HG02973 (cell line): ENCODE results near the gene SPTBN1.
A peak's percentile ranks its signal among the peaks of the same experiment; 100 is the strongest.

ENCODE experiments used
- ATAC-seq: cut with Tn5 transposase; IDR thresholded peaks from one replicate; pipeline ENCODE4 v1.9.1; 2021; ENCODE audit warnings: moderate library complexity; ENCODE audit not compliant: unreplicated experiment

Gene SPTBN1

DNA sequence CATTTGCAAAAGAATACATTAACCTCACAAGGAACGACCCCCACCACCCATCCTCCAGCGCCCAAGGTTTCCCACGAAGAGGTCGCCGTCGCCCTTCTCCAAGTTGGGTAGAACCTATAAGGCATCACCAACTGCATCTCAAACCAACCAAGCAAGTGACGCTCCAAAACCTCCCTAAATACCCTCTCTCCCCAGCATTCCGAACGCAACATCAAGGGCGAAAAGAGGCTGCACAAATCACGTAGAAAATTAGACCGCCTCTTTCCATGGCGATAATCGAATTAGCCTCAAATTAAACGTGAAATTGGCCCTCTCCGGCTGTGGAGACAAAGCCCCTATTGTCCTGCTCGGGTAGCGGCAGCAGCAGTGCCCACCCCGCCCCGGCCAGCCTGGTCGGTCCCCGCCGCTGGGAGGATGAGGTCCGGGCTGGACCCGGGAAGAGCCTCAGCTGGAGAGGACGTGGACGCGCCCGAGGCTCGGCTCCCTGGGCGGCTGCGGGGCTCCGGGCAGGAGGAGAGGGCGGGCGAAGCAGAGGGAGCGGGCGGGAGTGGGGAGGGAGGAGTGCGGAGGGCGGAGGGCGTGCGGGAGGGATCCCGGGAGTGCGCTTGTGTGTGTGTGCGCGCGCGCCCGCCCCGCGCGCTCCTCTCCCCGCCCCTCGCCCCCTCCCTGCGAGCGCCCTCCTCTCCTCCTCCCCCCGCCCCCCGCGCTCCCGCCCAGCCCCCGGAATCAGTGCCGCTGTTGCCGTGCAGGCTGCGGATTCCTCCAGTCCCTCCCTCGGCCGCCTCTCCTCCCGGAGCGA lies at the start of gene SPTBN1:
SPTBN1 (plus strand) TSS at position 765 of the 799 bp plus-strand sequence. CDS start 70,092 bp downstream, outside the sequence.
- peak; percentile 28 for ATAC-seq

GRCh38 chr2:54407693-54408092 lies 48.4 kb upstream of the SPTBN1 start:
- ATAC-seq = no peak

DNA sequence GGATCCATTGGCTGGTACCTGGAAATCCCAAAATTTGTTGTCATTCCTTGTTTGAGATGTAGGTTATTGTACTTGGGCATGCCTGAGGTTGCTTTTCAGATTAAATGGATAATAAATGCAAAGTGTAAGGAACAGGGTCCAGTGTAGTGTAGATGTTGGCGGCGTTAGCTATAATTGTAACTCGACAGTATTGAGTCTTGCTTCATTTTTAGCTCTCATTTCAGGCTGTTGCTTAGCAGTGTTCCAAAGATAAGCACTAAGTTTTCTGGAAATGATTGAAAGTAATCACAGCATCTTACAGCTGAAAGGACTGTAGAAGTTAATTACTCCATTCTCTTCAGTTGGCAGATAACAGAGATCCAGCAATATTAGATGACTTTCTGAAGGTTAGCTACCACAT lies 47.8 kb upstream of the SPTBN1 start:
- no peak for ATAC-seq

DNA sequence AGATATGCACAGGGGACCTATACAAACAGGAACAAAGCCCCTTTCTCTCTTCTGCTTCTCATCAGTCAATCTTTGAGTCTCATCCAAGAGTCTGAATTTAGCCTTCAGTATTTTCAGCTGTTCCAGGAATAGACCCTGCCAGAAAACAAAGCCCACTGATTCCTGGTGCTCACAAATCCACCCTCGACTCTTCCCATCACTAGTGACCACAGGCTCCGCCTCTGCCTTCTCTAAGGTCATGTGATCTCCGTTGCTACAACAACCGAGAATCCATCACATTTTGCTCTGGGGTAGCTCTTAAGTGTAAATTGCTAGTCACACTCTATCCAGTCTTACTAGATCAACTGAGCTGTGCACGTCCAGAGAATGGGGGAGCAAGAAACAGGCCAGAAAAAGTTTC lies 46.4 kb upstream of the SPTBN1 start:
- no peak for ATAC-seq

GRCh38 chr2:54411801-54412354 lies 44.2 kb upstream of the SPTBN1 start:
- no peak for ATAC-seq

DNA sequence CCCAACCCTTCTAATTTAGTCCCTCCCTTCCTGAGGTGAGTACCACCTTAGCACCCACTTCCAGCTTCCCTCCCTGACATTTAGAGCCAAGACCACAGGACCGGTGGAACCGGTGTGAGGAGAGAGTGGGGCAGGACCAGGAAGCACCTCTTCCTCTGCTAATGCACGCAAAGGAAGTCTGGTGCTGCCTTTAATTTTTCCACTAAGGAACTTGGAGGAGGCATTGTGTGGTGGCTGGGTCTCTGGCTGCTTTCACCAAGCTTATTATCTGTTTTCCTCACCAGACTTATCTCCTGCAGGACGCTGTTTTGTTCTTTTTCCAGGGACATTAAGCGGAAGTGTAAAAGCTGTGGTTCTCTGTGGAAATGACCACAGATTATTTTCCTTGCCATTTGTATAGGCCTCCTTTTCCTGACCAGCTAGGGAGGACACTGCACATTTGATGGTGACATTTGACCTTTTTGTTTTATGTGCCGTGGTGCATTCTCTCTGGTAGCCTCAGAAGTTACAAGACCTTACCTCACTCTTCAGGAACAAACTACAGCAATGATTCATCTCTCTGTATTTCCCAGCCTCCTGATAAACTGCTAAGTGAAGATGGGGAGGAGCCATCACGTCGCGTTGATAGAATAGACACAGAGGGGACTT lies 39.8 kb upstream of the SPTBN1 start:
- ATAC-seq = no peak

GRCh38 chr2:54416938-54417337 lies 39.2 kb upstream of the SPTBN1 start:
- ATAC-seq = no peak

DNA sequence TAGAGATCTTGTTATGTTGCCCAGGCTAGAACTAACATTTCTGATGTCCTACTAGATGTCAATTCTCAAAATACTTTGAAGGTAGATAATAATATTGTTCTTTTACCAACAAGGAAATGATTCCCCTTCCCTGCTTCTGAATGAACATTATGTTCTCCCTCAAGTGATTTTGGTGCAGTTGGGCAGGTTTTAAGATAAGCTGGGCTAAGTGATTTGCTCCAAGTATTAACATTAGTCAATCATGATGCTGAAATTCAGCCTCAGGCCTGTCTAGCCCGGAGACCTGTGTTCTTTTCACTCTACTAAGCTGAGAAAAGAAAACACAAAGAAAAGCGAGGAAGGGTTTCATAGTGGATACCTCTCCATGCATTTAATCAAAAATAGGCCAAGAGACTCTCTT lies 38.5 kb upstream of the SPTBN1 start:
- ATAC-seq = no peak

GRCh38 chr2:54419388-54419787 lies 36.7 kb upstream of the SPTBN1 start:
- no peak for ATAC-seq

DNA sequence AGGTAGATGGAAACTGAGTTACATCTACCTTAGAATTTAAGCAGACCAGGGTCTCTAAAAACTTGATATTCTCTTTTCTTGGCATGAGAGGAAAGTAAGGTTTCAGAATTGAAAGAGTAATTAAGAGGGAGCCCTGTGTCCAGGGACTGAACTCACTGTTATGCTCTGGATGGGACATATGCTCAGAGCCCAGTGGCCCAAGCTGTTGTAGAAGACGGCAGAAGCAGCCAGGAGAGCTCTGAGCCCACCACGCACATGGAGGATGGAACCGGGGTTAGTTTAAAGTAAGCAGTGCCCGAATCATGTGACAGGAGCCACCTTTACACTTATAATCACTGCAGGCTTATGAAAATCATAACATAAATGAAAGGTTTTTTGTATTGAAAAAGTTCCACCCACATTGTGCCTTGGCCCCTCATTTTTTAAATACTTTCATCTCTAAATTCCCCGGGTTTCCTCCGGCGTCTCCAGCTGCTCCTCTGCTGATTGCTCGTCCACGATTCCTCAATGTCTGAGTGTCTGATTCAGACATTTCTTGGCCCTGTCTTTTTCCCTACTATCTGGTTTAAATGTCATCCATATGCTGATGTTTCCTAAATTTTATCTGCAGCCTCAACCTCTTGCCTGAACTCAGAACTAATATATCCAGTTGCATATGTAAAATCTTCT lies 36.1 kb upstream of the SPTBN1 start:
- no peak for ATAC-seq

GRCh38 chr2:54420524-54421172 lies 35.5 kb upstream of the SPTBN1 start:
- ATAC-seq = no peak

- no peak for ATAC-seq
Measured at GRCh38 chr2:54422072-54422581, 34.0 kb upstream of the SPTBN1 start.

GRCh38 chr2:54423213-54423612 lies 32.9 kb upstream of the SPTBN1 start:
- ATAC-seq = no peak

- ATAC-seq = no peak
Measured at GRCh38 chr2:54424555-54425163, 31.5 kb upstream of the SPTBN1 start.

GRCh38 chr2:54428108-54428831 lies 27.9 kb upstream of the SPTBN1 start:
- ATAC-seq = no peak

DNA sequence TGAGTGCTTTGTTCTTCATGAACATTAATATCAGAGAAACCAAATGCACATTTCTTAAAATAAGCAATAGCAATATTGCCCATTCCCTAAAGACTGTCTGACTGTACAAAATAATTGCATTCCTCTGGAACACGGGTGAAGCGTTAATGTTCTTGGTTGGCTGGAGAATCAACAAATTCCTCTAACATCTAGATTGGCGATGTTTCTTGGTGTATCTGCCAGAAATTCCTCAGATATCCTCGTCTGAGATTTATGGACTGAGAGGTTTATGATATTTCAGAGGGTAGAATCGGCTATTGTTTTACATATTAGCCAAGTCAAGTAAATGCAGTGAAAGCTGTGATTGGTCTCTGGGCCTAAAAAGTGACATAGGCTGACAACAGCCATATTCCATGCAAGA lies 27.1 kb upstream of the SPTBN1 start:
- ATAC-seq = no peak

GRCh38 chr2:54429811-54430551 lies 26.1 kb upstream of the SPTBN1 start:
- no peak for ATAC-seq

- ATAC-seq = no peak
Measured at GRCh38 chr2:54430649-54431048, 25.5 kb upstream of the SPTBN1 start.
